IMR-90 (cell line): ENCODE results near the gene SLC41A1. TPM values are rescaled to one million over a fixed set of nuclear protein-coding genes. Genes with fewer than 3 reads are reported as not detected.
A peak's percentile ranks its signal among the peaks of the same experiment; 100 is the strongest.

Source experiments
- ATAC-seq: fragments of 200-7000 bp; cut with Tn5 transposase; 2 replicates; pipeline ENCODE4 v1.9.1; 2020; ENCODE audit warnings: low read depth, mild to moderate bottlenecking, moderate library complexity
- BruUV-seq: library from RNA; stranded (reverse); fragments of 400-500 nt; replicated peaks from 2 replicates; lab custom pipeline; 2021; lab: Mats Ljungman, UMichigan
- CTCF ChIA-PET: fragments of 300-600 bp; formaldehyde crosslinking; extraction: SDS; loops from one replicate; lab custom pipeline; 2021; ENCODE audit warnings: antibody characterized with exemption; lab: Yijun Ruan, JAX
- POLR2A ChIA-PET: fragments of 300-600 bp; sonication (Branson Sonifier 250); formaldehyde crosslinking; loops from one replicate; lab custom pipeline; 2022; ENCODE audit warnings: antibody characterized with exemption; ENCODE audit not compliant: unreplicated experiment; lab: Charles Lee
- DNase-seq: peaks from one replicate; pipeline ENCODE4 v3.0.0; 2013
- H2AFZ ChIP-seq: replicated peaks from 2 replicates; pipeline ENCODE3; 2013; ENCODE audit warnings: low read length, mild to moderate bottlenecking; ENCODE audit not compliant: poor library complexity
- H2AK5ac ChIP-seq: 2 replicates; pipeline ENCODE4 v1.6.1; 2013; ENCODE audit warnings: low read depth, low read length, inconsistent platforms
- H2AK9ac ChIP-seq: replicated peaks from 2 replicates; pipeline ENCODE3; 2013; ENCODE audit warnings: mild to moderate bottlenecking, low read depth, low read length, moderate library complexity; ENCODE audit not compliant: poor library complexity
- H2BK120ac ChIP-seq: 2 replicates; pipeline ENCODE4 v1.6.1; 2013; ENCODE audit warnings: low read depth, low read length, inconsistent platforms
- H2BK15ac ChIP-seq: 3 replicates; pipeline ENCODE4 v1.6.1; 2013; ENCODE audit warnings: low read depth, low read length, inconsistent platforms
- H2BK20ac ChIP-seq: 2 replicates; pipeline ENCODE4 v1.6.1; 2013; ENCODE audit warnings: low read depth, mild to moderate bottlenecking, inconsistent platforms, low read length, moderate library complexity
- H2BK5ac ChIP-seq: 2 replicates; pipeline ENCODE4 v1.6.1; 2013; ENCODE audit warnings: mild to moderate bottlenecking, low read depth, low read length, inconsistent platforms; ENCODE audit not compliant: poor library complexity, severe bottlenecking
- H3K14ac ChIP-seq: replicated peaks from 2 replicates; pipeline ENCODE4 v1.6.1; 2013; ENCODE audit warnings: low read depth, low read length, inconsistent platforms
- H3K18ac ChIP-seq: 2 replicates; pipeline ENCODE4 v1.6.1; 2013; ENCODE audit warnings: low read depth, low read length, control low read depth
- H3K23ac ChIP-seq: 2 replicates; pipeline ENCODE4 v1.6.1; 2013; ENCODE audit warnings: low read depth, low read length, inconsistent platforms
- H3K27ac ChIP-seq: 2 replicates; pipeline ENCODE4 v1.5.1; 2013; ENCODE audit warnings: mild to moderate bottlenecking, control low read depth, low read length; ENCODE audit not compliant: insufficient read depth
- H3K27me3 ChIP-seq: 2 replicates; pipeline ENCODE4 v1.6.1; 2013; ENCODE audit warnings: low read length; ENCODE audit not compliant: control insufficient read depth, insufficient read depth
- H3K36me3 ChIP-seq: 2 replicates; pipeline ENCODE4 v1.6.1; 2013; ENCODE audit warnings: low read length, mixed read lengths; ENCODE audit not compliant: control insufficient read depth, insufficient read depth
- H3K4ac ChIP-seq: 2 replicates; pipeline ENCODE4 v1.6.1; 2013; ENCODE audit warnings: low read depth, low read length, inconsistent platforms
- H3K4me1 ChIP-seq: 2 replicates; pipeline ENCODE4 v1.6.1; 2013; ENCODE audit warnings: low read length, mixed read lengths; ENCODE audit not compliant: control insufficient read depth, insufficient read depth
- H3K4me2 ChIP-seq: 2 replicates; pipeline ENCODE4 v1.6.1; 2013; ENCODE audit warnings: low read depth, mild to moderate bottlenecking, control low read depth, low read length, moderate library complexity
- H3K4me3 ChIP-seq: 2 replicates; pipeline ENCODE4 v1.5.1; 2013; ENCODE audit warnings: low read depth, mild to moderate bottlenecking, control low read depth, low read length, moderate library complexity; ENCODE audit not compliant: insufficient read depth
- H3K56ac ChIP-seq: 2 replicates; pipeline ENCODE4 v1.6.1; 2013; ENCODE audit warnings: low read length, inconsistent platforms; ENCODE audit not compliant: insufficient read depth; ENCODE audit errors: extremely low read depth
- H3K79me1 ChIP-seq, 2 experiments: 2 replicates each; pipeline ENCODE4 v1.6.1; 2013; ENCODE audit warnings: low read length in 2 of 2, inconsistent platforms in 1 of 2, low read depth in 1 of 2
- H3K9ac ChIP-seq: 2 replicates; pipeline ENCODE4 v1.6.1; 2013; ENCODE audit warnings: low read depth, low read length, control low read depth
- H3K9me1 ChIP-seq: 2 replicates; pipeline ENCODE4 v1.6.1; 2013; ENCODE audit warnings: low read length, inconsistent platforms; ENCODE audit not compliant: insufficient read depth
- H3K9me3 ChIP-seq: 2 replicates; pipeline ENCODE4 v1.6.1; 2013; ENCODE audit warnings: low read length; ENCODE audit not compliant: control insufficient read depth, insufficient read depth
- H4K20me1 ChIP-seq: 2 replicates; pipeline ENCODE4 v1.6.1; 2013; ENCODE audit warnings: low read length, inconsistent platforms; ENCODE audit not compliant: insufficient read depth
- H4K5ac ChIP-seq: 2 replicates; pipeline ENCODE4 v1.6.1; 2013; ENCODE audit warnings: mild to moderate bottlenecking, low read depth, low read length, control low read depth
- H4K8ac ChIP-seq, 2 experiments: 2 replicates each; pipeline ENCODE4 v1.6.1; 2013; ENCODE audit warnings: low read depth in 2 of 2, low read length in 2 of 2, control low read depth in 1 of 2, inconsistent platforms in 1 of 2
- H4K91ac ChIP-seq: 2 replicates; pipeline ENCODE4 v1.6.1; 2013; ENCODE audit warnings: low read depth, low read length, inconsistent platforms; ENCODE audit not compliant: insufficient read depth
- CEBPB ChIP-seq: IDR thresholded peaks from 2 replicates; pipeline ENCODE4 v1.6.1; 2012; ENCODE audit warnings: low read depth, low read length, improper control_type of control experiment
- CHD1 ChIP-seq: IDR thresholded peaks from 2 replicates; pipeline ENCODE4 v1.6.1; 2012; ENCODE audit warnings: low read depth, low read length, improper control_type of control experiment
- MAZ ChIP-seq: IDR thresholded peaks from 2 replicates; pipeline ENCODE4 v1.6.1; 2012; ENCODE audit warnings: low read depth, mild to moderate bottlenecking, low read length, improper control_type of control experiment, moderate library complexity, borderline replicate concordance
- RAD21 ChIP-seq: IDR thresholded peaks from 2 replicates; pipeline ENCODE4 v1.6.1; 2012; ENCODE audit warnings: low read length, improper control_type of control experiment
- RCOR1 ChIP-seq: IDR thresholded peaks from 2 replicates; pipeline ENCODE4 v1.6.1; 2012; ENCODE audit warnings: mild to moderate bottlenecking, low read length, improper control_type of control experiment; ENCODE audit not compliant: insufficient replicate concordance
- whole genome bisulfite sequencing, 2 experiments: methylation state at CpG; one replicate each; pipeline versions ENCODE4 v1.1.5 to v1.1.7; 2013; ENCODE audit warnings: missing lambda C conversion rate in 2 of 2; ENCODE audit not compliant: insufficient read length in 1 of 2; ENCODE audit errors: extremely low coverage in 2 of 2; 5-methylcytosine and 5-hydroxymethylcytosine counted together
- dilution Hi-C: fragments of 300-500 bp; cut with HindIII; formaldehyde crosslinking; loops from one replicate; pipeline ENCODE4 v1.14.3; 2018; ENCODE audit warnings: low sequenced_read_pairs; ENCODE audit not compliant: unreplicated experiment
- in situ Hi-C: fragments of 300-500 bp; cut with MboI; formaldehyde crosslinking; loops from 3 replicates; pipeline ENCODE4 v1.14.3; 2019; ENCODE audit warnings: low sequenced_read_pairs, inconsistent platforms, mixed read lengths
- intact Hi-C: fragments of 100-400 bp; cut with micrococcal nuclease; formaldehyde crosslinking; loops from 2 replicates; pipeline ENCODE4 v1.10.0; 2022
- polyA plus RNA-seq, 3 experiments: library from polyadenylated mRNA; depleted of rRNA; stranded (reverse); fragments of >200 nt; gene quantifications; 2 replicates each; pipeline ENCODE4 v1.2.3, GENCODE V29; 2012; ENCODE audit warnings: low replicate concordance in 1 of 3
- total RNA-seq: library from RNA; depleted of rRNA; stranded (reverse); fragments of >200 nt; gene quantifications from 2 replicates; pipeline ENCODE4 v1.2.3, GENCODE V29; 2012
- TF ChIP-seq, protein P1 (sequence below): conservative IDR thresholded peaks from 2 replicates; pipeline ENCODE4 v1.5.1; 2012; ENCODE audit warnings: mild to moderate bottlenecking, low read depth, low read length, improper control_type of control experiment
- TF ChIP-seq, protein P2 (sequence below): fragments of 150-350 bp; IDR thresholded peaks from 2 replicates; pipeline ENCODE4 v1.6.1; 2017; ENCODE audit warnings: mild to moderate bottlenecking, antibody characterized with exemption, low read length, low read depth

SLC41A1 gene
- total and polyA plus RNA-seq, 2 of the 4 experiments (the other 2 are of a cell fraction), result 6.3 to 26.3 TPM

DNA sequence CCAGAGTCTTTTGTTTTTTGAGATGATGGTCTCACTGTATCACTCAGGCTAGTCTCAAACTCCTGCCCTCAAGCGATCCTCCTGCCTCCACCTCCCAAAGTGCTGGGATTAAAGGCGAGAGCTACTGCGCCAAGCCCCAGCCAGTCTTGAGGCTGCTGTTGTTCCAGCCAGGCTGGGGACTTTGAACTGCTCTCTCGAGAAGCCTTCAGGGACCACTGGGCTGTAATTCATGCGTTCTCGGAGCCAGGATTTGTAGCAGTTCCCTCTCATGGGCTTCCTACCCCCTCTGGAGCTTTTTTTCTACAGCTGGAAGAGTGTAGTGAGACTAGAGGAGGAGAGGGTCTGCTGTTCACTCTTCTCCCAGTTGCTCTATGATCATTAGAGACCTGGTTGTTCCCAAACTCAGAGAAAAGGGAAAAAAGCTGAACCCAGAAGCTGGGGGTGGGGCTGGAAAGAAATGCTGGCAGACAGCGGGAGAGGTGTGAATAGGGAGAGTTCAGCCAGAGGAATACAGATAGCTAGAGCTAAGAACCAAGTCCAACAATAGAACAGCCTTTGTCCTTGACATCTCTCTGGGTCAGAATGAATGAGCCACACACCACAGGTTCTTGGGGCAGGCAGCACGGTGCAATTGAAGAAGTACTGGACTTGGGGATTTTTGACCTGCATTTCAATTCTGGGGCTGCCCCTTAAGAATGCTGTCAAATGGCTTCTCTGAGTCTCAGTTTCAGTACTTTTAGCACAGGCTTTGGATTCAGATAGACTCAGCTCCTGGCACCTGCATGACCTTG is 13.2 kb upstream of the SLC41A1 start:
- Histone ChIP-seq H3K4me3 (no peak overlapping the region), H4K91ac (no peak overlapping the region), H4K8ac (no peak overlapping the region), H2BK5ac (no peak overlapping the region), H3K27ac (no peak overlapping the region), H3K4me2 (no peak overlapping the region), H4K20me1 (no peaks in the 10 kb centered on the region), H2AK9ac (no peak overlapping the region), H3K27me3 (peaks cover 43% of the 10 kb centered on the region), H2AFZ (no peak overlapping the region), H4K5ac (no peak overlapping the region), H2BK120ac (no peak overlapping the region), H2BK15ac (no peak overlapping the region), H3K36me3 (no peaks in the 10 kb centered on the region), H3K9me1 (no peaks in the 10 kb centered on the region), H3K14ac (no peak overlapping the region), H2BK20ac (no peak overlapping the region), H2AK5ac (no peak overlapping the region), H3K9me3 (peaks cover 5% of the 10 kb centered on the region; the same call in 1 of the 2 replicates), H3K18ac (no peak overlapping the region), H3K56ac (no peak overlapping the region), H3K23ac (peak overlapping the region; percentile 47; the same call in 1 of the 2 replicates), H3K9ac (no peak overlapping the region), H3K4me1 (no peaks in the 10 kb centered on the region), H3K79me1 (no peaks in the 10 kb centered on the region), H3K4ac (no peak overlapping the region)
- WGBS, 2 experiments, result 86% methylated on average over 1 of the region's 8 CpGs; no CpG with 5 or more reads in 1 of the 2 experiments
- dilution Hi-C loops, result no loop called here
- ChIA-PET CTCF (interaction anchor here (1.0 kb wide), 1 partner anchor 15 kb away, joined by 6 read pairs; no protein-coding TSS in a partner anchor), POLR2A (no interaction called here)
- intact Hi-C loops, result no loop called here
- no peak for TF ChIP-seq RAD21
- no peak for TF ChIP-seq CEBPB
- TF ChIP-seq, protein P1, sequence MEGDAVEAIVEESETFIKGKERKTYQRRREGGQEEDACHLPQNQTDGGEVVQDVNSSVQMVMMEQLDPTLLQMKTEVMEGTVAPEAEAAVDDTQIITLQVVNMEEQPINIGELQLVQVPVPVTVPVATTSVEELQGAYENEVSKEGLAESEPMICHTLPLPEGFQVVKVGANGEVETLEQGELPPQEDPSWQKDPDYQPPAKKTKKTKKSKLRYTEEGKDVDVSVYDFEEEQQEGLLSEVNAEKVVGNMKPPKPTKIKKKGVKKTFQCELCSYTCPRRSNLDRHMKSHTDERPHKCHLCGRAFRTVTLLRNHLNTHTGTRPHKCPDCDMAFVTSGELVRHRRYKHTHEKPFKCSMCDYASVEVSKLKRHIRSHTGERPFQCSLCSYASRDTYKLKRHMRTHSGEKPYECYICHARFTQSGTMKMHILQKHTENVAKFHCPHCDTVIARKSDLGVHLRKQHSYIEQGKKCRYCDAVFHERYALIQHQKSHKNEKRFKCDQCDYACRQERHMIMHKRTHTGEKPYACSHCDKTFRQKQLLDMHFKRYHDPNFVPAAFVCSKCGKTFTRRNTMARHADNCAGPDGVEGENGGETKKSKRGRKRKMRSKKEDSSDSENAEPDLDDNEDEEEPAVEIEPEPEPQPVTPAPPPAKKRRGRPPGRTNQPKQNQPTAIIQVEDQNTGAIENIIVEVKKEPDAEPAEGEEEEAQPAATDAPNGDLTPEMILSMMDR, result no peak
- no peak for TF ChIP-seq CHD1
- no peak for TF ChIP-seq RCOR1
- no peak for TF ChIP-seq MAZ
- TF ChIP-seq, protein P2, sequence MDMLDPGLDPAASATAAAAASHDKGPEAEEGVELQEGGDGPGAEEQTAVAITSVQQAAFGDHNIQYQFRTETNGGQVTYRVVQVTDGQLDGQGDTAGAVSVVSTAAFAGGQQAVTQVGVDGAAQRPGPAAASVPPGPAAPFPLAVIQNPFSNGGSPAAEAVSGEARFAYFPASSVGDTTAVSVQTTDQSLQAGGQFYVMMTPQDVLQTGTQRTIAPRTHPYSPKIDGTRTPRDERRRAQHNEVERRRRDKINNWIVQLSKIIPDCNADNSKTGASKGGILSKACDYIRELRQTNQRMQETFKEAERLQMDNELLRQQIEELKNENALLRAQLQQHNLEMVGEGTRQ, result no peak
- in situ Hi-C loops, result no loop called here
- ATAC-seq (no peak), DNase-seq (no peak)
- BruUV-seq, result no TSS peak
